ENCODE results near the gene ACOT13.
"Not testable (repeated sequence)": the region's sequence is repeated elsewhere in the genome, so short reads cannot be mapped to it uniquely, and the experiment has no call there.

The ACOT13 gene

DNA sequence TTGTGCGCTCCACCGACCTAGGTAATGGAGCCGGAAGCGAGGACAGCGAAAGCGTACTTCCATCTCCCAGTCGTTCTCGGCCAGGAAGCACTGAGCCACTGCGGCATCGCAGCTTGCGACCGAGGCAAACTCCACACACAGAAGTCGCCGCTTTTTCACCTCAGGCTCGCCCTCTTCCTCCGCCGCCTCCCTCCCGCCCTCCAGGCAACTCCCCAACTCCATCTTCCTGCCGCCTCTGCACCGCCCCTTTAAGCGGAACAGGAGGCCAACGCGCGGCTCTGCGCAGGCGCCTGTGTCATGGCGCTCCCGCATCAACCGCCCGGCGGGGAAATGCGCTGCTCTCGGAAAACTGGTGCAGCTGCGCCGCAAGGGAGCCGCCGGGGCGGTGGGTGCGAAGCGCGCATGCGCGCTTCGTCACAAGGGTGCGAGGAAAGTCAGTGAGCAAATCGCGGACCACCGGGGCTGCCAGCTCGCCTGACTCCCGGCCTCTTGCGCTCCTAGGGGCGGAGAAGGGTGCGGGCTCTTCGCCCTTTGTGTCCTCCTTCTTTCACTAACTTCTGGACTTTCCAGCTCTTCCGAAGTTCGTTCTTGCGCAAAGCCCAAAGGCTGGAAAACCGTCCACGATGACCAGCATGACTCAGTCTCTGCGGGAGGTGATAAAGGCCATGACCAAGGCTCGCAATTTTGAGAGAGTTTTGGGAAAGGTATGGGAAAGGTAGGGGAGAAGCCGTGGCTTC lies at the start of gene ACOT13, which contains the start of gene TDP2:
ACOT13 (plus strand) TSS at position 437 of the 737 bp plus-strand sequence; CDS start at position 624, 187 bp downstream.
TDP2 (minus strand) TSS at position 259 of the 737 bp plus-strand sequence; CDS start at position 222, 37 bp downstream.
- DNase-seq, result peak; percentile 97

DNA sequence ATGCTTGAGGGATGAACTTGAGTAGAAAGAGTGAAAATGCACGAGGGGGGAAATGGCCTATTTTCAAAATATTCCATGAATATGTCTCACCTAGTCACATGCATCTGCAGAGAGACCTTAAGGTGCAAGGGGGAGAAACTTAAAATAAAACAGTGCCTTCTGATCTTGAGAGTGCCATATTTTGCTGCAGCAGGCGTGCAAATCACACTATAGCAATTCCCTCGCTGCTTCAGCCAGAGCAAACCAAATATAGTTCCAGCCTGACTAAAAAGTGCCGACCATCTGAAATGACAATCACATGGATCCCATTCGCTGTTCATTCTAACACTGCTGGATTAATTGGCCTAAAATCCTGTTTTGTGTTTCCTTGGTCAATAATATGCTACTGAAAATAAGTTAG lies 47.2 kb upstream of the ACOT13 start:
- DNase-seq, result no peak

DNA sequence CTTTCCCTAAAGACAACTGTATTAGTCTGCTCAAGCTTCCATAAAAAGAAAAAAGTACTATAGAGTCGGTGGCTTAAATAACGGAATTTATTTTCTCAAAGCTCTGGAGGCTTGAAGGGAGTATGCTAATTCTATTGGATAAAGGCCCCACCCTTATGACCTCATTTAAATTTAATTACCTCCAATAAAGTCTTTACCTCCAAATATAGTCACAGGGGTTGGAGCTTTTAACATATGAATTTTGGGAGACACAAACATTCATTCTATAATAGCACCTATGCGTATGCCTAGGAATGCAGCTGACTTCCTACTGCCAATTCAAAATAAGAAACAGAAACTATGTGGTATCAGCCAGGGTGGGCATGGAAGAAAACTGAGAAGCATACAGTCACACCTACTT lies 46.2 kb upstream of the ACOT13 start:
- no peak for DNase-seq

DNA sequence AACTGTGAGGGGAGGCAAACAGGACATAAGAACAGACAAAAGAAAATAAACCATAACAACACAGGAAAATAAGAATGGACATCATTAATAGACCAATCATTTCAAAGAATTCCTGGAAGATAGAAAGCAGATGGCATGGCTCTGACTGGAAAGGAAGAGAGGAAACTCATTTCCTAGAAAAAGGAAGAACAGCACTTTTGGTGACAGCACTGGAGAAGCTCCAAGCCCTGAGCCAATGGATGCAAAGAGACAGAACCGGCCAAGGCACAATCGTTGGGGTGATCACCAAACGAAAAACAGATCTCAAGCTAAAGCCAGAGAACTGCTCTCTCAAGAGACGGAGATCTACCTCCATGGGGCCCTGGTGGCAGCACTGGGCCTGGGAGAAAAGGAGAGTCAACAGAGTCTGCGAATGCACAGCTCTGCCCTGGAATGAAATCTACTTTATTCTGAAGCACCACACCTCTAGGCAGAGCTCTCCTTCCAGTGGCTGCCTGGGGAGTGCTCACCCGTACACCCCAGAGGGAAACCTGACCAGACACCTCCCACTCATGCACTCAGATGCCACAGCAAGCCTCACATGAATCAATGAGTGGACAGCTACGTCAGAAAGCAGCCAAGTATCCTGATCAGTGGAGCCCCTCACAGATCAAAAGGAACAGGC lies 45.1 kb upstream of the ACOT13 start:
- no peak for DNase-seq

DNA sequence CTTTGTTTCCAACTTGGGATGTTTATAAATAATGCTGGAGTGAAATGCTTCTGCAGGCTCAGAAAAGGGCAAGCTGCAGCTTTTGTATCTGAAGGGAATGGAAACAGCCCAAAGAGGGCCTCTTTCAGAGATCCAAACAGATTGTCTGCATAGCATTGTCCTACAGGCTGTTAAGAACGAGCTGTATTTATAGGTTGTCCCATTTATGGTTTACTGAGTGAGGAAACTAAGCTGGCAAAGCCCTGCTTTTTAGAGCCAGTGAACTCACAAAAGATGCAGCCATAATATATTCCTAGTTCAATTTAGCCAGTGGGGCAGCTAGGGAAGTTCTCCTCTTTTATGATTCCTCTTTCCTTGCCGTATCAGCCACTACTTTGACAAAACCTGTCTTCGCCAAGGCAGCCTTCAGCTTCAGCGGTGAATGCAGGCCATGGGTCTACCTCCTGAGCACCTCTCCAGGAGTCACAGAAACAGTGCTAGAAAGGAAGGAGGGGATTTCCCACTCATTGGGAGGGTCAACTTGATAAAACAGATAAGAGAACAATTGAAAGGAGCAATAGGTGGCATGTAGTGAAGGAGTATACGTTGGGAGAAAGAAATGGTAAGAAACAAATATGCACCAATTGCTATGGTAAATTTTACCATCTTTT lies 35.9 kb upstream of the ACOT13 start:
- no peak for DNase-seq

DNA sequence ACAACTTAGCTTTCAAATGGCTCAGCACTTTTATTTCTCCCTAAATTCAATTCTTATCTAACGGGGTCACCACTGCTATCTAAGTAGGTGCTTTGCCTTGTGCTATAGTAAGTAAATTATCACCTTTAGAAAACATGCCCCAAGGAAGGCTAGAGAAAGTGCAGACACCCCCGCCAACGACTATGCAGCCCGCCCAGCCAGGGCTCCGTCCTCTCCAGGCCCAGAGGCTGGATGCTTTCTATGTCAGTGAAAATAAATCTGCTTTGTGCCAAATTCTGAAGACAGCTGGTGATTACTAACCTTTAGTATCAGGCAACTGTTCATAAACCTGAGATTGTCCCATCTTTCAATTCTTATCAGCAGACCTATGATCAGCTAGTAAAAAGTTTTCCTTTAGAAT lies 35.2 kb upstream of the ACOT13 start:
- no peak for DNase-seq

DNA sequence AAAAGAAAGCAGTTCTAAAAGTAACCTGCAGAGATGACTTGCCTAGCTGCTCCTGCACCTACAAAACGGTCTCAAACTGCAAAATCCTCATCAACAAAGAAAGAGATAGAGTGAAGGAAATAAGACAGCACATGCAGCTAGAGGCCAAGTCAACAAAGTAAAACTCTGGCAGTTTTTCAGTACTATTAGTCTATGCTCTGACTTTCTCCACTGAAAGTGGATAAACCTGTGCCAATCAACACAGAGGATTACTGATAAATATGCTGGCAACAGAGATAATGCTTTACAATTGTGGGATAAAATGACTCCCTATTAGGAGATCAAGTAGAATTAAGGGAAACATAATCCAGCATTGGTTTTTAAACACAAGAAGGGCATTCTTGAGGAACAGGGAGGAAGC lies 34.3 kb upstream of the ACOT13 start:
- DNase-seq, result no peak

DNA sequence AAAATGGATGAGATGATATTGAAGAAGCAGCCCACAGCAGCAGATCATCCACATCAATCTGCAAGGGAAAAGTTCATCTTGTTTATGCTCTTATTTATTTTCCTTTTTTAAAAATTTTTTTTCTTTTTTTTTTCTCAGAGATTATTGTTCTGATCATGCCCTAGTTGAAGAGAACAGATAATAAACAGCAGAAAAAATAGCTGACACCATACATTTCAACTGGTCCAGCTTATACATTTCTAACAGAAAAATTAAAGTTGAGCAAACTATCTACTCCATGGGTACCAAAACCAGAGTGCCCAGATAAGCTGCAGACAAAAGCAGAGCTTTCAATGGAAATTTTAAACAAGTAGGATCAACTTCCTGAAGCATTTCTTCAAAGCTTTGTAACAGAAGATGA lies 30.2 kb upstream of the ACOT13 start:
- DNase-seq, result no peak

DNA sequence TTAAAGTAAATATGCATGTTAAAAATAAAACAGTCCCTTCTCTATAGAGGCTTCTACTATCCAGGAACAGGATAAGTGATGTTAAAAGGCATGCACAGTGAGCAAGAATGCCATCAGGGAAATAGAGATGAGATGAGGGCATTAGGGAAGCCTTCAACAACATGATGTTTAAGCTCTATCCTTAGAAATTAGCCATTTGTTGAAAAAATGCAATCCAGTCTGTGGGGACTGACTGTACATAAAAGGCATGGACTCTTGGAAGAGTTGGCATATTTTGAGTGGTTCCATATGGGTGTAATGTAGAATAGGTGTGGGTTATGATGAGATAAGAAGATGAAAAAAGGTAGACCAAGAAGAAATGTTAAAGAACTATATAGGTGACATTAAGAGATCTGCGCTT lies 26.7 kb upstream of the ACOT13 start:
- no peak for DNase-seq

DNA sequence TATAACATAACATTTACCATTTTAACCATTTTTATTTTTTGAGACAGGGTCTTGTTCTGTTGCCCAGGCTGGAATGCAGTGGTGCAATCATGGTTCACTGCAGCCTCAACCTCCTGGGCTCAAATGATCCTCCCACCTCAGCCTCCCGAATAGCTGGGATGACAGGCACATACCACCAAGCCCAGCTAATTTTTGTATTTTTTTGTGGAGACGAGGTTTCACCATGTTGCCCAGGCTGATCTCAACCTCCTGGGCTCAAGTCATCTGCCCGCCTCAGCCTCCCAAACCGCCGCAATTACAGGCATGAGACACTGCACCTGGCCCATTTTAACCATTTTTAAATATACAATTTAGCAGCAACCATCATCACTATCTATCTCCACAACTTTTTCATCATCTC lies 26.2 kb upstream of the ACOT13 start:
- not testable (repeated sequence) for DNase-seq

DNA sequence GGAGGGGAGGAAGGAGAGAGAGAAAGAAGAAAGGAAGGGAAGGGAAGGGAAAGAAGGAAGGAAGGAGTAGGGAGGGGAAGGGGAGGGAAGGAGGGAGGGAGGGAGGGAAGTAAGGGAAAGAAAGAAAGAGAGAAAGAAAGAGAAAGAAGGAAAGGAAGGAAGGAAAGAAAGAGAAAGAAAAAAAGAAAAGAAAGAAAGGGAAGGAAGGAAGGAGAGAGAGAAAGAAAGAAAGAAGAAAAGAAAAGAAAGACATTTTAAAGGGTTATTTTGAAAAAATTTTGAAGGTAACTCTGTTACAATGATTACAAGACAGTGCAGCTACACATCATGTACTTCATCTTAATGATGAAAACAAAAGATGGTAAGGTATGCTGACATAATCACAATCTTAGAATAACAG lies 24.8 kb upstream of the ACOT13 start:
- DNase-seq, result no peak

DNA sequence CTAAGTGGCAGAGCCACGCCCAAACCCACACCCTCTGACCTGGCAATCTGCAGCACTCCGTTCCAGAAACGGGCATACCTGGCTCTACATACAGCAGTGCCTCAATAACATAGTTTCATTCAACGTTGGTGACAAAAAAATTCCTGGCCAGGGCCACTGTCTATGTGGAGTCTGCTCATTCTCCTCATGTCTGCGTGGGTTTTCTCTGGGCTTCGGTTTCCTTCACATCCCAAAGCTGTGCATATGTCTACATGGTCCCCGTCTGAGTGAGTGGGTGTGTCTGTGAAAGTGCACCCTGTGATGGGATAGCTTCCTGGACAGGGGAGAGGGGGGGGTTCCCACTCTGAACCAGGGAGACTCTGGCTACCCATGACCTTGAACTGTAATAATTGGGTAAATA lies 23.0 kb upstream of the ACOT13 start:
- DNase-seq, result no peak

DNA sequence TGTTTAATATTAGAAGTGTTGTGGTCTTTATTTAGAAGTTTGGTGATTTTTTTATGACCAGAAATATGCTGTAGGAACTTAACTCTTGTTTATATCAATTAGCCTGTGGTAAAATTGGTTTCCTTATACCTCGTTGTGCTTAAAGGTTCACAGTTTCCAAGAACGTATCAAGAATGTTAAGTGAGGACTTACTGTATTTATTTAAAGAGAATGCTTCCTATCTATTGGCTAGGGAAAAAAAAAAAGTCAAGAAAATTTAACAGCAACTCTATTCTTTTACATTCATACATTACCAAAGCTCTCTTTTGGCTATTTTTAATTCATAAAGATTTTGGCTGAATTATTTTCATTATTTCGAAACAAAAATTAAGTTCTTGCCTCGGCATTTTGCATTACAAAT lies 22.5 kb upstream of the ACOT13 start:
- no peak for DNase-seq

DNA sequence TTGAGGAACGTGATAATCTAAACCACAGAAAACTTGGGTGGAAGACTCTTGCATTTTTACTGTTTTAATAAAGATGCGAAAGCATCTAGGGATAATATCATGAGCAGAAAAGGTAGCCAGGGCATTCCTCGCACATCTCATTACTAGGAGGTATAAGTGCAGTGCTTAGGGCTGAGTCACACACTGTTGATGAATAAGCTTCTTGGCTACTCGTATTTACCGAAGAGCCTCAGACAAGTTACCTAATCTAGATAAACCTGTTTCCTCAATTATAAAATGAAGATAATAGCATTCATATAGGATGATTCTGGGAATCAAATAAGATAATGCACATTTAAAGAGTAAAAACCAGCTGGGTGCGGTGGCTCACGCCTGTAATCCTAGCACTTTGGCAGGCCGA lies 20.1 kb upstream of the ACOT13 start:
- no peak for DNase-seq

DNA sequence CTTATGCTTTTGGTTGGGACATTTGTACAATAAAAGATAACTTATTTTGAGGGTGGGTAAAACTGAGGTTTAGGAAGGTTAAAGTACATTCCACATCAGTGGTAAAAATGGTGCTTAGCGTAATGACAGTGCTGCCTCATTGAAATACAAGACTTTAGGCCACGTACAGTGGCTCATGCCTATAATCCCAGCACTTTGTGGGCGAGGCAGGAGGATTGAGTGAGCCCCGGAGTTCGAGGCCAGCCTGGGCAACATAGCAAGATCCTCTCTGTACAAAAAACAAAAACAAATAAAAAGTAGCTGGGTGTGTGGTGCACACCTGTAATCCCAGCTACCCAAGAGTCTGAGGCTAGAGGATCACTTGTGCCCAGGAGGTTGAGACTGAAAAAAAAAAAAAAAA lies 18.6 kb upstream of the ACOT13 start:
- no peak for DNase-seq

DNA sequence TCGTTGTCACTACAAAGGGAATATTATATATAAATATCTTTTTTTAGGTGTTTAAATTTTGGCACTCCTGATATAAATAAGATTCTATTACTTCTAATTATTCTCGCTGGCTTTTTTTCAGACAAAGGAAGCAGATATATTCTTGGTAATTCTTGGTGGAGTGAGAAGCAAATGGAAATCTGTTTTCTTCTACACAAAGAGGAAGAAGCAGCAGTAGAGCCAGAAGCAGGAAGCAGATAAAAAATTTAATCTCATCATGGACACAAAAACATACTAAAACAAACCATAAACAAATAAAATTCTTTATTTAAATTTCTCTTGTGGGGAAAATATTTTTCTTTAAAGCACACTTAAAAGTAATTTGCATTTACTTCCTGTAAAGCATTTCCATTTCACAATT lies 17.2 kb upstream of the ACOT13 start:
- DNase-seq, result no peak

DNA sequence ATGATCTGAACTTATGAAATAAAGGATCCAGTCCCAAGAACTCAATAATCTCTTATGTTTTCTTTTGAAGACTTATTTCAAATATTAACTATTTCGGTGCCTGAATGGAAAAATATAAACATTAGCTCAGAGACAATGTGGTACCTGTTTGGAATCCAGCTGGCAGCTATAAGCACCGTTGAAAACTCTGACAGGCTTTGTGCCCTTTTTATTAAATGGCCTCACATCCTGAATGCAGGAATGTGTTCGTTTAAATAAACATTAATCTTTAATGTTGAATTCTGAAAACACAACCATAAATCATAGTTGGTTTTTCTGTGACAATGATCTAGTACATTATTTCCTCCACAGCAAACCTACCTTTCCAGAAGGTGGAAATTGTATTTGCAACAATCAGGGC lies 16.5 kb upstream of the ACOT13 start:
- DNase-seq, result no peak

DNA sequence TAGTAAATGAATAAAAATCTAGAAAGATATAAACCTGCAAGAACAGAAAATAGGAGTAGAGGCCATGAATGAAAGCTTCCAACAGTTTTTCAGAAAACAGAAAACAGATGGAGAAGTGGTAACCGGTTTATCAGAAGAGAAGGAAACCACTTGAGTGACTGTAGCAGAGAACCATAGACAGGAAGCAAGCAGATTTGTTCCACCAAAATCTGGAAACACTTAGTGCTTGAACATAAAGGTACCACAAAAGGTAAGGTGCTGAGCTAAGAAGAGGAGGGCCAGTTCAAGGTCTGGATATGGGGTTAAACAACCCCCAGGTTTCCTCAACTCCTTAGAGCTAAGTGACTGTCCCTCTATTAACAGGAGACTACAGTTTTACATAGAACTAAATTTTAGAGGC lies 11.7 kb upstream of the ACOT13 start:
- DNase-seq, result no peak

DNA sequence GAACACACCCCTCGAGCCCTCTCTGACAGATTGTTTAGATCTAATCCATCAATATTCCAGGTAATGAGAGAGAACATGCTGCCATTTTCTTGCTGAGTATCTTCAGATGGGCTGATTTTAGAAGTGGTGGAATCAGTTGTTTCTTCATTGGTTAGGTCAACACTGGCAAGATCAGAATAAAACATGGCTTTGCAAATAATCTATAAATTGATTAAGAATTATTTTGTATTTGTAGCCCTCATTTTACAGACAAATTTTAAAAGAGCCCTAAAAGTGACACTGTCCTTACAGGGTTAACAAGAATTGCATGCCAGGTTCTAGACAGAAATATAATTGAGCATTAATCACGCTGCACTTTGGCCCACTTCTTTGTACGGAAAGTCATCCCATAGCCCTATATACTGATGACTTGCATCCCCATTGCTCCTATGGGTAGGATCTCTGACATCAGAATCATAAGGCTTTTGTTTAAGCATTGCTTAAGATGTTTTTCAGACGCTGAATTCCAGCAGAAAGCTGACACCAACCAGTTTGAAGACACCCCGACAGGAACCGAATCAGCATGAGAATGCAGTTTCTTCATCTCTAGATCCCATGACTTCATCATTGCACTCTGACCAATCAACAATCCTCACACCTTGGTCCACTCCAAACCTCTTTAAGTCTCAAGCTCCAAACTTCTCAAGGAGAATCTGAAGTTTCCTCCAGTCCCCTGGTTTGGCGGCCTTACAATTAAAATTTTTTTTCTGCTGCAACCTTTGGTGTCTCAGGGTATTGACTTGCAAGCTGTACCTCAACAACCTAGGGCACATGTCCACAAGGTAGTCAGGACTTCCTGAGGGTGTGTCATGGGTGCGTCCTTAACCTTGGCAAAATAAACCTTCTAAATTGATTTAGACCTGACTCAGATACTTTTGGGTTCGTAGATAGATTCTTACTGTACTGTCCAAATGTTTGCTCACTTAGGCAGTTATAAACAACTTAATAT lies 8.0 kb upstream of the ACOT13 start:
- no peak for DNase-seq

DNA sequence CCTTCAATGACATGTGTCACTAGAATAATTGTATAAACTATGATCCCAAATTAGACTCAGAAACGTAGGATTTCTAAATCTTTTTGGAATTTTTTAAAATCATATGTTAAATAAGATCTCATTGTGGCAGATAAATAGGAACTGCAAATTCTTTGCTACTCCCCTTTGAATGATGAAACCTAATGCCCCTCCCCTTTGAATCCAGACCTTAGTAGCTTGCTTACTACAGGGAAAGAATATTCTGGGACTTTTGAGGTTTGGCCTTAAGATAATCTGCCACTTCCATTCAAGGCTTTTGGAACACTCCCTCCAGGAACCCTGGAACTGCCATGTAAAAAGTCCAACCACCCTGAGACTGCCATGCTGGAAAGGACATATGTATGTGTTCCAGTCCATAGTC lies 7.3 kb upstream of the ACOT13 start:
- DNase-seq, result no peak

DNA sequence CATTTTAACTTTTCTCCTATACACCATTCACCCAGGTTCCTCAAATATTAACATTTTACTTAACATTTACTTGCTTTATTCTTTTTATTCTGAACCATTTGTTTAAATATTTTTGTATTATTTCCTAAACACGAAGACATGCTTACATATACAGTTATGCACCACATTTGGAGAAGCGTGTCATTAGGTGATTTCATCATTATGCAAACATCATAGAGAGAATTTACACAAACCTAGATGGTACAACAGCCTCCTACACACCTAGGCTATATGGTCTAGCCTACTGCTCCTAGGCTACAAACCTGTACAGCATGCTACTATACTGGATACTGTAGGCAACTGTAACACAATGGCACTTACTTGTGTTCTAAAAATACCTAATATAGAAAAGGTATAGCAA lies 6.8 kb upstream of the ACOT13 start:
- DNase-seq, result no peak

DNA sequence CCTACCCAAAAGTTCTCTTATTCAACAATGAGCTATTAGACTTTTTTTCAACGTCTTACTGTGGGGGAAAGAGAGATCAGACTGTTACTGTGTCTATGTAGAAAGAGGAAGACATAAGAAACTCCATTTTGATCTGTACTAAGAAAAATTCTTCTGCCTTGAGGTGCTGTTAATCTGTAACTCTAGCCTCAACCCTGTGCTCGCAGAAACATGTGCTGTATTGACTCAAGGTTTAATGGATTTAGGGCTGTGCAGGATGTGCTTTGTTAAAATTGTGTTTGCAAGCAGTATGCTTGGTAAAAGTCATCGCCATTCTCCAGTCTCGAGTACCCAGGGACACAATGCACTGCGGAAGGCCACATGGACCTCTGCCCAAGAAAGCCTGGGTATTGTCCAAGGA lies 5.1 kb upstream of the ACOT13 start:
- DNase-seq, result not testable (repeated sequence)

DNA sequence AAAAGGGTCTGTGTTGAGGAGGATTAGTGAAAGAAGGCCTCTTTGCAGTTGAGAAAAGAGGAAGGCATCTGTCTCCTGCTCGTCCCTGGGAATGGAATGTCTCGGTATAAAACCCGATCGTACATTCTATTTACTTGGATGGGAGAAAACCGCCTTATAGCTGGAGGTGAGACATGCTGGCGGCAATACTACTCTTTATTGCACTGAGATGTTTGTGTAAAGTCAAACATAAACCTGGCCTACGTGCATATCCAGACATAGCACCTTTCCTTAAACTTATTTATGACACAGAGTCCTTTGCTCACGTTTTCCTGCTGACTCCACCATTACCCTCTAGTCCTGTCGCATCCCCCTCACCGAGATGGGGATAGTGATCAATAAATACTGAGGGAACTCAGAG lies 4.6 kb upstream of the ACOT13 start:
- no peak for DNase-seq
